Activated CD4-positive, alpha-beta memory T cell treated with anti-CD3 and anti-CD28 coated beads for 36 hours (primary cell): ENCODE measurements around the gene LAMTOR1. TPM values are rescaled to one million over a fixed set of nuclear protein-coding genes. Genes with fewer than 3 reads are reported as not detected.

Experiments used
- CTCF ChIA-PET: fragments of 350-600 bp; sonication (Branson Sonifier 250); formaldehyde crosslinking; loops from one replicate; lab custom pipeline; 2021; ENCODE audit warnings: antibody characterized with exemption, inconsistent platforms; lab: Charles Lee
- POLR2A ChIA-PET: fragments of 350-600 bp; sonication (Branson Sonifier 250); formaldehyde crosslinking; loops from one replicate; lab custom pipeline; 2021; ENCODE audit warnings: antibody characterized with exemption; lab: Charles Lee
- DNase-seq: peaks from one replicate; pipeline ENCODE4 v3.0.0-alpha.2; 2020
- H3K27ac Mint-ChIP-seq: one replicate; pipeline ENCODE4 v1.8.0; 2021; ENCODE audit warnings: mixed read lengths
- H3K27me3 Mint-ChIP-seq: one replicate; pipeline ENCODE4 v1.8.0; 2021; ENCODE audit warnings: mixed read lengths
- H3K36me3 Mint-ChIP-seq: one replicate; pipeline ENCODE4 v1.8.0; 2021; ENCODE audit warnings: mixed read lengths
- H3K4me1 Mint-ChIP-seq: one replicate; pipeline ENCODE4 v1.8.0; 2021; ENCODE audit warnings: low read depth, mixed read lengths
- H3K4me3 Mint-ChIP-seq: one replicate; pipeline ENCODE4 v1.8.0; 2021; ENCODE audit warnings: mild to moderate bottlenecking, mixed read lengths
- H3K9me3 Mint-ChIP-seq: one replicate; pipeline ENCODE4 v1.8.0; 2021; ENCODE audit warnings: mixed read lengths
- intact Hi-C: fragments of 100-400 bp; cut with micrococcal nuclease; formaldehyde crosslinking; loops from one replicate; pipeline ENCODE4 v1.15.1; 2023
- microRNA-seq: library from miRNA; unstranded; fragments of <30 nt; microRNA quantifications from one replicate; pipeline ENCODE4 v1.2.0, GENCODE V29; 2022; ENCODE audit warnings: borderline number of aligned reads, borderline microRNAs expressed, borderline replicate concordance
- total RNA-seq, 2 experiments: library from RNA; stranded (reverse); gene quantifications; one replicate each; pipeline ENCODE4 v1.2.3, GENCODE V29; 2021

Gene LAMTOR1
- total RNA-seq, 2 experiments from 2014 or later, result 54.3 to 56.2 TPM

- intact Hi-C loops, result no loop called here
- Mint-ChIP-seq H3K27me3 (no peaks in the 10 kb centered on the region), H3K27ac (no peak overlapping the region), H3K36me3 (peaks cover 18% of the 10 kb centered on the region), H3K4me1 (peaks cover 33% of the 10 kb centered on the region), H3K4me3 (no peak overlapping the region), H3K9me3 (no peaks in the 10 kb centered on the region)
- ChIA-PET POLR2A (interaction anchor here (0.5 kb wide), 1 partner anchor 45 kb away, joined by 4 read pairs; no protein-coding TSS in a partner anchor), CTCF (interaction anchor here (0.9 to 2.7 kb wide), 5 partner anchors 10 to 117 kb away, joined by 3 to 13 read pairs (median 4); no protein-coding TSS in a partner anchor)
- no peak for DNase-seq
Measured at GRCh38 chr11:72066855-72067254, 36.2 kb downstream of the LAMTOR1 start.

DNA sequence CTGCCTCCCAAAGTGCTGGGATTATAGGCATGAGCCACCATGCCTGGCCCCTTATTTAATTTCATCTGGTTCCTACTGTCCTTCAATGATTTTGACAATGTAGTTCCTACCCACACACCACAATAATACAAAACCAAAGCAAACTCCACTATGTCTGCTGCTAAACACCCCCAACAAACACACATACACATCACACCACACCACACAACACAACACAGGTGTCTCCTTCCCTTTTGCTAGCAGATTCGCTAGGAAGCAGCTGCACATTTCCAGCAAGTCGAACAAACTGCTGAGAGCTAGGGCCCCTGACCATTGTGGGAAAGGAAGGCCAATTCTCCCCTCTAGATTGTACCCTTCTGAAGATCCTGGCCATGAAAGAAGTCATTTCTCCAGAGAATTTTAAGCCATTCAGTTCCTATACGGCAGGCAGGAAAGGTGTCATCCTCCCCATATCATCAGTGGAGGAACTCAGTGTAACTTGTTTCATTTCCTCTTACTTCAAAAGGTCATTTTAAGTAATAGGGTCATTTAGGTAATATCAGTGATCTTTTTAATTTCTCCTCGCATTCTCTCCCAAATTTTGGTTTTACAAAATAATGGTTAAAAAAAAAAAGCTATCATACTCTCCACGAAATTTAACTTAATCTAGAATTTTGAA is 41.2 kb downstream of the LAMTOR1 start:
- no peak overlapping the region for H3K27ac Mint-ChIP-seq
- POLR2A ChIA-PET, result no interaction called here

DNA sequence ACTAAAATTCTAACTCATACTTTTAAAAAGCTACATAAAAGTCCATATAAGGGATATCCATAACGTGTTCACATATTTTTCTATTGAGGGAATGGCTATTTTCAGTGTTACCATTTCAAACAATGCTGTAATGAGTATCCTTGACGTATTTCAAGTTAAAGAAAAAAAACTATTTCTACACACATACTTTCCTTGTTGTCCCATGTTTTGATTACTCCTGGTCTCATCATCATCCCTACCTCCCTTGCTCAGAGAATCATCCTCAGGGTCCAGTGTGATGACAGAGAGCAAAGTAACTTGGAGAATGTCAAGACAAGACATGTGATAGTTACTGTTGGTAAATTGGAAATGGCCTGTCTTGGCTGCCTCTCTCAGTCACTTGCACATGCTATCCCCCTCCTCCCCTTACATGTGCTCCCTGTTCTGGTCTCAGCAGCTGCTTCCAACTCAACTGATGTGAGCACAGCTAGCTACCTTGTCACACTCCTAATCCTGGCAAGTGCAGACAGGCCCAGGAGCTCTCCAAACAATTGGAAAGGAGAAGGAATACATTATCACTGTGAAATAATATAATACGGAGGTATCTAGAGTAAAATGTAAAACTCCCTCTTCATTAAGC is 44.6 kb downstream of the LAMTOR1 start:
- no peak for DNase-seq
- no peaks in the 10 kb centered on the region for H3K9me3 Mint-ChIP-seq
- H3K36me3 Mint-ChIP-seq, result peaks cover 9% of the 10 kb centered on the region
- ChIA-PET POLR2A (no interaction called here), CTCF (interaction anchor here (1.3 kb wide), 1 partner anchor 16 kb away, joined by 3 read pairs; no protein-coding TSS in a partner anchor)
- no peaks in the 10 kb centered on the region for H3K4me1 Mint-ChIP-seq
- no peak overlapping the region for H3K4me3 Mint-ChIP-seq
- no peaks in the 10 kb centered on the region for H3K27me3 Mint-ChIP-seq
- no peak overlapping the region for H3K27ac Mint-ChIP-seq
- intact Hi-C loops, result no loop called here

More for the DNA sequence above, 41.2 kb downstream of the LAMTOR1 start:
- Mint-ChIP-seq H3K9me3 (no peaks in the 10 kb centered on the region), H3K27me3 (no peaks in the 10 kb centered on the region), H3K4me3 (no peak overlapping the region), H3K4me1 (no peaks in the 10 kb centered on the region), H3K36me3 (peaks cover 12% of the 10 kb centered on the region)
- no peak for DNase-seq
- CTCF ChIA-PET, result interaction anchor here (0.7 to 0.9 kb wide), 2 partner anchors 12 to 36 kb away, joined by 3 read pairs; no protein-coding TSS in a partner anchor
- intact Hi-C loops, result no loop called here

DNA sequence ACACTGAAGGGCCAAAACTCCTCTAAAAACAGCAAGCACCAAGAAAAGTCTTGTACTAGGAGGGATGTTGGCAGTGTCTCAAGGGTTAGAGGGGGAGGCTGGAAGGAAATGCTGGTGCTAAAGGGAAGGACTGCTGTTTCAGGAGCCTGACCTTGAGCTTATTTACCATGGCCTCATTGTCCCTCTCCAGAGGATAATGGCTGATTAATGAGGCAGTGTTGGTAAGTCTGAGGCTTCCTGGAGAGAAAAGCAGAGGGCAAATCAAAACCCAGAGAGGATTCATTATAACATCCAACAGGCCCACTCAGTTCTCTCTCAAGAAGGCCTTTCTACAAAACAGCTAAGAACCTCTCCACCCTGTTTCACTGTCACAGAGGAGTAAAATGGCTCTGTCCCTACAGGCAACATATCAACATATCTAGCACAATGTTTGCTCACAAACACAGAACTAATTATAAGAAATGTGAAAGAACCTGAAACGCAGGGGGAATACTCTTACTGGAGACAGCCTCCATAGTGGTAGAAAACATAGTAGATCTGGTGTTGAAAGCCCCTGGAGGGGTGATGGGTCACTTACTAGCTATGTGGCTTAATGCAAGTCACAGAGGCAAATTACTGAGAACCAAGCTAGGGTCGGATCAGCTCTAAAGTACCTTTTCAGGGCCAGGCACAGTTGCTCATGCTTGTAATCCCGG is 54.2 kb downstream of the LAMTOR1 start:
- Mint-ChIP-seq H3K36me3 (peaks cover 2% of the 10 kb centered on the region), H3K9me3 (no peaks in the 10 kb centered on the region), H3K27me3 (no peaks in the 10 kb centered on the region), H3K4me3 (no peak overlapping the region), H3K4me1 (peaks cover 5% of the 10 kb centered on the region), H3K27ac (no peak overlapping the region)
- DNase-seq, result no peak
- intact Hi-C loops, result no loop called here
- CTCF ChIA-PET, result interaction anchor here (1.6 kb wide), 1 partner anchor 24 kb away, joined by 11 read pairs; no protein-coding TSS in a partner anchor
- POLR2A ChIA-PET, result no interaction called here

Small RNAs within 50 kb of the gene (microRNA-seq; reads per million reads assigned to microRNA genes)
- not detected for gene MIR3165

Other genes with a start within 250 kb of the LAMTOR1 start
- gene DEFB131B, start 224.8 kb downstream of the LAMTOR1 start, total RNA-seq, result not detected
- gene XNDC1N, start 174.7 kb downstream of the LAMTOR1 start, total RNA-seq, result 10 to 100 TPM; 12.4 to 13.2 TPM
- 10 to 100 TPM; 34.9 to 37.1 TPM for gene RNF121, start 174.3 kb downstream of the LAMTOR1 start, total RNA-seq
- 1 to 10 TPM; 6.6 to 9.3 TPM for gene IL18BP, start 104.4 kb downstream of the LAMTOR1 start, total RNA-seq
- 100 to 1,000 TPM; 149 to 158 TPM for gene NUMA1, start 22.8 kb downstream of the LAMTOR1 start, total RNA-seq
- 1 to 10 TPM; 8.3 to 8.5 TPM for gene LRRC51, start 22.4 kb downstream of the LAMTOR1 start, total RNA-seq
- not detected for gene TOMT, start 2.6 kb upstream of the LAMTOR1 start, total RNA-seq
- gene ANAPC15, start 9.4 kb upstream of the LAMTOR1 start, total RNA-seq, result 10 to 100 TPM; 62.6 to 64.2 TPM
- gene FOLR3, start 32.4 kb upstream of the LAMTOR1 start, total RNA-seq, result not detected
- gene FOLR1, start 88.8 kb upstream of the LAMTOR1 start, total RNA-seq, result not detected
- not detected for gene FOLR2, start 113.5 kb upstream of the LAMTOR1 start, total RNA-seq
- gene INPPL1, start 121.5 kb upstream of the LAMTOR1 start, total RNA-seq, result 10 to 100 TPM; 96.9 to 98.9 TPM
- gene PHOX2A, start 140.9 kb upstream of the LAMTOR1 start, total RNA-seq, result not detected